ENCODE results near the gene GAGE12J. TPM values are rescaled to one million over a fixed set of nuclear protein-coding genes. Genes with fewer than 3 reads are reported as not detected.

GAGE12J gene
- total and polyA plus RNA-seq, 9 of the 15 experiments (the other 6 are each of a cell fraction or from before 2014, with no cell fraction given) = 0.20 to 0.84 (median 0.64) TPM; not detected in 5

- Histone ChIP-seq H3K36me3 (ENCODE audit: control insufficient read depth, insufficient read depth, low read length) (no peaks in the 10 kb centered on the region), H3K27me3 (ENCODE audit: control insufficient read depth in 2 of 2, insufficient read depth in 2 of 2, low read length in 2 of 2) (no peaks in the 10 kb centered on the region), H3K9me3 (replicated peaks; ENCODE audit: control insufficient read depth, insufficient read depth, low read depth, low read length) (no peaks in the 10 kb centered on the region), H4K20me1 (replicated peaks; ENCODE audit: control insufficient read depth, insufficient read depth, low read length) (no peaks in the 10 kb centered on the region), H3K9ac (ENCODE audit: insufficient read depth in 1 of 2, low read depth in 2 of 2, low read length in 2 of 2) (no peak overlapping the region), H3K4me3 (no peak overlapping the region), H3K9me1 (ENCODE audit: control insufficient read depth, insufficient read depth, low read length) (no peaks in the 10 kb centered on the region), H2AFZ (ENCODE audit: low read depth, low read length) (no peak overlapping the region), H3K27ac (ENCODE audit: extremely low read depth, low read depth, low read length) (no peak overlapping the region), H3K79me2 (ENCODE audit: control insufficient read depth, insufficient read depth, low read length) (no peaks in the 10 kb centered on the region), H3K4me1 (replicated peaks in 1 of 2; ENCODE audit: control insufficient read depth in 2 of 2, insufficient read depth in 2 of 2, low read length in 2 of 2) (peaks cover 3 to 13% of the 10 kb centered on the region in 2 experiments; a peak in 3 of 5 replicates), H3K4me2 (ENCODE audit: insufficient read depth, low read length) (no peak overlapping the region)
- no peak for TF ChIP-seq NCOR1 (IDR thresholded peaks at IDR 0.05)
- intact Hi-C loops (cut with micrococcal nuclease) = no loop called here
- 44% methylated on average over 5 of the region's 18 CpGs for WGBS (ENCODE audit: insufficient coverage, low coverage, missing lambda C conversion rate)
- FAIRE-seq (no peak), DNase-seq (ENCODE audit: extremely low read depth in 1 of 4, low spot score in 3 of 4) (no peak), ATAC-seq (no peak)
- POLR2A ChIA-PET = no interaction called here
- BruUV-seq (replicated peaks) = no TSS peak
- CTCF ChIA-PET (ENCODE audit: low intra/inter-chr PET ratio) = no interaction called here
- in situ Hi-C loops (cut with MboI) = no loop called here
These were observed 35.7 kb upstream of the GAGE12J start for GRCh38 chrX:49286136-49286535.

- Histone ChIP-seq H3K4me1 (replicated peaks in 1 of 2; ENCODE audit: control insufficient read depth in 2 of 2, insufficient read depth in 2 of 2, low read length in 2 of 2) (peaks cover 3 to 15% of the 10 kb centered on the region in 2 experiments; a peak in 3 of 5 replicates), H3K4me2 (ENCODE audit: insufficient read depth, low read length) (no peak overlapping the region), H3K4me3 (no peak overlapping the region), H3K9me3 (replicated peaks; ENCODE audit: control insufficient read depth, insufficient read depth, low read depth, low read length) (no peaks in the 10 kb centered on the region), H3K27me3 (ENCODE audit: control insufficient read depth in 2 of 2, insufficient read depth in 2 of 2, low read length in 2 of 2) (no peaks in the 10 kb centered on the region), H3K36me3 (ENCODE audit: control insufficient read depth, insufficient read depth, low read length) (no peaks in the 10 kb centered on the region), H3K9ac (ENCODE audit: insufficient read depth in 1 of 2, low read depth in 2 of 2, low read length in 2 of 2) (no peak overlapping the region), H2AFZ (ENCODE audit: low read depth, low read length) (no peak overlapping the region), H4K20me1 (replicated peaks; ENCODE audit: control insufficient read depth, insufficient read depth, low read length) (no peaks in the 10 kb centered on the region), H3K79me2 (ENCODE audit: control insufficient read depth, insufficient read depth, low read length) (no peaks in the 10 kb centered on the region), H3K27ac (ENCODE audit: extremely low read depth, low read depth, low read length) (no peak overlapping the region), H3K9me1 (ENCODE audit: control insufficient read depth, insufficient read depth, low read length) (no peaks in the 10 kb centered on the region)
- no peak for FAIRE-seq
- 12% methylated on average over 3 of the region's 4 CpGs for WGBS (ENCODE audit: insufficient coverage, low coverage, missing lambda C conversion rate)
- TF ChIP-seq NFIC (IDR thresholded peaks at IDR 0.05) = peak; percentile 63
- no peak for TF ChIP-seq TCF15 (CRISPR knock-in tag; IDR thresholded peaks at IDR 0.05)
- TF ChIP-seq OTX1 (CRISPR knock-in tag; IDR thresholded peaks at IDR 0.05) = no peak
- ChIA-PET CTCF (ENCODE audit: low intra/inter-chr PET ratio) (no interaction called here), POLR2A (no interaction called here)
- no peak for ATAC-seq
- no TSS peak for BruUV-seq (replicated peaks)
- no peak for DNase-seq (ENCODE audit: extremely low read depth in 1 of 4, low spot score in 3 of 4)
- intact Hi-C loops (cut with micrococcal nuclease) (no loop called here), in situ Hi-C loops (cut with MboI) (no loop called here)
These were observed 35.3 kb upstream of the GAGE12J start for GRCh38 chrX:49286581-49286980.

All from K562 (cell line).